H9 (cell line): Measurements from ENCODE around the gene LAMA3. TPM values are rescaled to one million over a fixed set of nuclear protein-coding genes. Genes with fewer than 3 reads are reported as not detected.

Experiments
- DNase-seq: peaks from one replicate; pipeline ENCODE4 v3.0.0-alpha.2; 2017
- H2AFZ ChIP-seq: one replicate; pipeline ENCODE4 v1.6.1; 2013; ENCODE audit warnings: mild to moderate bottlenecking, low read length, control low read depth, moderate library complexity
- H2AK5ac ChIP-seq: 2 replicates; pipeline ENCODE4 v1.6.1; 2013; ENCODE audit warnings: low read length, control low read depth, mixed read lengths; ENCODE audit not compliant: insufficient read length
- H2BK120ac ChIP-seq: one replicate; pipeline ENCODE4 v1.6.1; 2013; ENCODE audit warnings: low read depth, mild to moderate bottlenecking, low read length, control low read depth, inconsistent platforms; ENCODE audit not compliant: poor library complexity, severe bottlenecking
- H2BK12ac ChIP-seq: 2 replicates; pipeline ENCODE4 v1.6.1; 2013; ENCODE audit warnings: low read length, control low read depth, mixed read lengths, low read depth; ENCODE audit not compliant: insufficient read length
- H2BK15ac ChIP-seq: 2 replicates; pipeline ENCODE4 v1.6.1; 2013; ENCODE audit warnings: low read depth, low read length, control low read depth
- H2BK20ac ChIP-seq: one replicate; pipeline ENCODE4 v1.6.1; 2013; ENCODE audit warnings: low read depth, mild to moderate bottlenecking, low read length, control low read depth, inconsistent platforms; ENCODE audit not compliant: poor library complexity, severe bottlenecking
- H2BK5ac ChIP-seq: 2 replicates; pipeline ENCODE4 v1.6.1; 2013; ENCODE audit warnings: low read length, control low read depth, mixed read lengths; ENCODE audit not compliant: insufficient read length
- H3K14ac ChIP-seq: 2 replicates; pipeline ENCODE4 v1.6.1; 2013; ENCODE audit warnings: low read length, control low read depth; ENCODE audit not compliant: insufficient read depth
- H3K18ac ChIP-seq: 2 replicates; pipeline ENCODE4 v1.6.1; 2013; ENCODE audit warnings: low read depth, mild to moderate bottlenecking, mixed read lengths, low read length, control low read depth; ENCODE audit not compliant: insufficient read length
- H3K23ac ChIP-seq: 2 replicates; pipeline ENCODE4 v1.6.1; 2013; ENCODE audit warnings: low read length, control low read depth, mixed read lengths, low read depth; ENCODE audit not compliant: insufficient read length
- H3K23me2 ChIP-seq: 2 replicates; pipeline ENCODE4 v1.6.1; 2013; ENCODE audit warnings: low read depth, mild to moderate bottlenecking, mixed read lengths, low read length, control low read depth; ENCODE audit not compliant: insufficient read length, poor library complexity, severe bottlenecking
- H3K27ac ChIP-seq: 2 replicates; pipeline ENCODE4 v1.5.1; 2013; ENCODE audit warnings: low read length, control low read depth, mixed read lengths, low read depth; ENCODE audit not compliant: insufficient read length
- H3K27me3 ChIP-seq: 2 replicates; pipeline ENCODE4 v1.6.1; 2013; ENCODE audit warnings: low read length, control low read depth, inconsistent platforms; ENCODE audit not compliant: insufficient read depth
- H3K4ac ChIP-seq: 2 replicates; pipeline ENCODE4 v1.6.1; 2013; ENCODE audit warnings: low read depth, mild to moderate bottlenecking, control low read depth, inconsistent platforms, low read length, moderate library complexity
- H3K4me1 ChIP-seq: 2 replicates; pipeline ENCODE4 v1.6.1; 2013; ENCODE audit warnings: low read length, control low read depth, inconsistent platforms; ENCODE audit not compliant: insufficient read depth
- H3K4me2 ChIP-seq: 2 replicates; pipeline ENCODE4 v1.6.1; 2013; ENCODE audit warnings: low read length, control low read depth, mixed read lengths; ENCODE audit not compliant: insufficient read length, insufficient read depth
- H3K56ac ChIP-seq: 2 replicates; pipeline ENCODE4 v1.6.1; 2013; ENCODE audit warnings: low read depth, mild to moderate bottlenecking, mixed read lengths, low read length, control low read depth; ENCODE audit not compliant: insufficient read length
- H3K79me1 ChIP-seq: 2 replicates; pipeline ENCODE4 v1.6.1; 2013; ENCODE audit warnings: low read depth, mild to moderate bottlenecking, moderate library complexity, low read length, control low read depth, inconsistent platforms; ENCODE audit not compliant: insufficient read depth, poor library complexity, severe bottlenecking
- H3K79me2 ChIP-seq: 2 replicates; pipeline ENCODE4 v1.6.1; 2013; ENCODE audit warnings: low read length, control low read depth, inconsistent platforms; ENCODE audit not compliant: insufficient read depth
- H3K9ac ChIP-seq: 2 replicates; pipeline ENCODE4 v1.6.1; 2013; ENCODE audit warnings: low read length, control low read depth, mixed read lengths; ENCODE audit not compliant: insufficient read length; ENCODE audit errors: extremely low read depth
- H3K9me3 ChIP-seq: one replicate; pipeline ENCODE4 v1.6.1; 2013; ENCODE audit warnings: low read depth, low read length, inconsistent platforms; ENCODE audit not compliant: control insufficient read depth
- H3T11ph ChIP-seq: one replicate; pipeline ENCODE4 v1.6.1; 2013; ENCODE audit warnings: mild to moderate bottlenecking, low read length, control low read depth, inconsistent platforms
- H4K20me1 ChIP-seq: one replicate; pipeline ENCODE4 v1.6.1; 2013; ENCODE audit not compliant: control insufficient read depth, insufficient read length, insufficient read depth
- H4K5ac ChIP-seq: 2 replicates; pipeline ENCODE4 v1.6.1; 2013; ENCODE audit warnings: low read depth, mild to moderate bottlenecking, mixed read lengths, low read length, control low read depth; ENCODE audit not compliant: insufficient read length
- H4K8ac ChIP-seq: replicated peaks from 2 replicates; pipeline ENCODE4 v1.6.1; 2013; ENCODE audit warnings: low read length, control low read depth, mixed read lengths, low read depth; ENCODE audit not compliant: insufficient read length
- H4K91ac ChIP-seq: 2 replicates; pipeline ENCODE4 v1.6.1; 2013; ENCODE audit warnings: low read depth, mild to moderate bottlenecking, moderate library complexity, mixed read lengths, low read length, control low read depth; ENCODE audit not compliant: insufficient read length
- H3K27ac Mint-ChIP-seq, 3 experiments: 2 replicates in 2 of 3; 3 replicates in 1 of 3; pipeline ENCODE4 v1.8.0; 2020 to 2021; ENCODE audit warnings: mixed read lengths in 3 of 3, mild to moderate bottlenecking in 1 of 3, moderate library complexity in 1 of 3
- H3K27me3 Mint-ChIP-seq: 2 replicates; pipeline ENCODE4 v1.8.0; 2021; ENCODE audit warnings: low read depth, mild to moderate bottlenecking, moderate library complexity, mixed read lengths
- H3K36me3 Mint-ChIP-seq, 3 experiments: 2 replicates in 2 of 3; 3 replicates in 1 of 3; pipeline ENCODE4 v1.8.0; 2020 to 2021; ENCODE audit warnings: low read depth in 3 of 3, mixed read lengths in 3 of 3; ENCODE audit not compliant: insufficient read depth in 1 of 3
- H3K4me1 Mint-ChIP-seq, 2 experiments: 2 replicates each; pipeline ENCODE4 v1.8.0; 2020; ENCODE audit warnings: mixed read lengths in 2 of 2
- H3K4me3 Mint-ChIP-seq, 2 experiments: 2 replicates in 1 of 2; 3 replicates in 1 of 2; pipeline ENCODE4 v1.8.0; 2020 to 2021; ENCODE audit warnings: mild to moderate bottlenecking in 2 of 2, mixed read lengths in 2 of 2, moderate library complexity in 1 of 2
- H3K9me3 Mint-ChIP-seq, 2 experiments: 2 replicates in 1 of 2; 3 replicates in 1 of 2; pipeline ENCODE4 v1.8.0; 2020; ENCODE audit warnings: mild to moderate bottlenecking in 2 of 2, mixed read lengths in 2 of 2, moderate library complexity in 1 of 2
- CTCF ChIP-seq: fragments of 200-600 bp; sonication (generic); conservative IDR thresholded peaks from 3 replicates; pipeline ENCODE4 v1.8.0; 2021; ENCODE audit warnings: antibody characterized with exemption, mild to moderate bottlenecking
- WGBS: extraction: QIAGEN DNeasy Blood & Tissue Kit; methylation state at CpG from one replicate; pipeline ENCODE4 v1.1.7; 2013; ENCODE audit warnings: missing lambda C conversion rate, low lambda C conversion rate, mixed read lengths; ENCODE audit not compliant: insufficient read length; ENCODE audit errors: extremely low coverage; 5-methylcytosine and 5-hydroxymethylcytosine counted together
- total RNA-seq: library from RNA; stranded (reverse); gene quantifications from 2 replicates; pipeline ENCODE4 v1.2.1, GENCODE V29; 2021

Gene LAMA3
- total RNA-seq, 1 experiment from 2014 or later, result 0.33 TPM

GRCh38 chr18:23966909-23967308, 277.7 kb downstream of the LAMA3 start:
- H3K23ac ChIP-seq, result no peak overlapping the region
- H4K91ac ChIP-seq, result no peak overlapping the region
- H4K8ac ChIP-seq, result no peak overlapping the region
- H3K27me3 Mint-ChIP-seq, result 0 out of 2 replicates have a peak, but pooled peaks cover 3% of the 10 kb centered on the region
- no peak overlapping the region for H2BK5ac ChIP-seq
- H3K4me3 Mint-ChIP-seq, result no peak overlapping the region
- no peaks in the 10 kb centered on the region for H3K79me2 ChIP-seq
- no peak overlapping the region for H2BK20ac ChIP-seq
- H3K4me1 Mint-ChIP-seq, result peaks cover 17 to 22% of the 10 kb centered on the region in 2 experiments
- H2AK5ac ChIP-seq, result no peak overlapping the region
- no peaks in the 10 kb centered on the region for H3K79me1 ChIP-seq
- H3K9ac ChIP-seq, result no peak overlapping the region
- WGBS, result no CpG with 5 or more reads among the region's 8 CpGs
- no peak overlapping the region for H3K27ac ChIP-seq
- H3K9me3 Mint-ChIP-seq, result no peaks in the 10 kb centered on the region
- H3K18ac ChIP-seq, result no peak overlapping the region
- no peak overlapping the region; a peak in 1 of 7 replicates for H3K27ac Mint-ChIP-seq
- no peaks in the 10 kb centered on the region for H3K23me2 ChIP-seq
- no peak overlapping the region for H3K56ac ChIP-seq
- H4K20me1 ChIP-seq, result no peaks in the 10 kb centered on the region
- DNase-seq, result no peak
- no peak overlapping the region for H2BK12ac ChIP-seq
- no peaks in the 10 kb centered on the region for H3K9me3 ChIP-seq
- H2AFZ ChIP-seq, result no peak overlapping the region
- no peak overlapping the region for H2BK15ac ChIP-seq
- H3T11ph ChIP-seq, result no peak overlapping the region
- TF ChIP-seq CTCF, result no peak
- H2BK120ac ChIP-seq, result no peak overlapping the region
- peaks cover 0 to 3% (median 0%) of the 10 kb centered on the region in 3 experiments; a peak in 2 of 7 replicates for H3K36me3 Mint-ChIP-seq
- H3K4me1 ChIP-seq, result peaks cover 2% of the 10 kb centered on the region; the same call in 1 of the 2 replicates
- no peaks in the 10 kb centered on the region for H3K27me3 ChIP-seq
- H4K5ac ChIP-seq, result no peak overlapping the region
- H3K4me2 ChIP-seq, result no peak overlapping the region
- H3K14ac ChIP-seq, result no peak overlapping the region
- no peak overlapping the region for H3K4ac ChIP-seq
